ENCODE results near the gene DDB1. TPM values are rescaled to one million over a fixed set of nuclear protein-coding genes. Genes with fewer than 3 reads are reported as not detected.

DDB1 gene
- polyA plus RNA-seq, 1 experiment = 281 TPM

GRCh38 chr11:61298663-61299244, 34.2 kb downstream of the DDB1 start:
- POLR2A ChIA-PET = no interaction called here
- Histone ChIP-seq H3K27me3 (ENCODE audit: control insufficient read depth, insufficient read depth, low read length) (no peaks in the 10 kb centered on the region), H3K4me3 (ENCODE audit: low read depth, low read length) (no peak overlapping the region), H3K36me3 (ENCODE audit: control insufficient read depth, insufficient read depth, low read length) (peaks cover 27% of the 10 kb centered on the region)
- no peak for TF ChIP-seq CTCF (IDR thresholded peaks at IDR 0.05; ENCODE audit: insufficient read depth, low read depth, low read length)
- DNase-seq (ENCODE audit: low read depth) = no peak
- CTCF ChIA-PET = interaction anchor here (0.8 to 2.1 kb wide), 3 partner anchors 38 to 87 kb away, joined by 3 to 5 read pairs (median 4); no protein-coding TSS in a partner anchor

- ChIA-PET CTCF (interaction anchor here (0.8 to 1.0 kb wide), 2 partner anchors 39 to 137 kb away, joined by 4 read pairs; no protein-coding TSS in a partner anchor), POLR2A (no interaction called here)
- no peak for TF ChIP-seq CTCF (IDR thresholded peaks at IDR 0.05; ENCODE audit: insufficient read depth, low read depth, low read length)
- Histone ChIP-seq H3K4me3 (ENCODE audit: low read depth, low read length) (no peak overlapping the region), H3K27me3 (ENCODE audit: control insufficient read depth, insufficient read depth, low read length) (no peaks in the 10 kb centered on the region), H3K36me3 (ENCODE audit: control insufficient read depth, insufficient read depth, low read length) (peaks cover 21% of the 10 kb centered on the region)
- peak; percentile 75 for DNase-seq (ENCODE audit: low read depth)
Observed at GRCh38 chr11:61297746-61298145, 35.2 kb downstream of the DDB1 start.

- H3K27me3 ChIP-seq (ENCODE audit: control insufficient read depth, insufficient read depth, low read length) = no peaks in the 10 kb centered on the region
- H3K36me3 ChIP-seq (ENCODE audit: control insufficient read depth, insufficient read depth, low read length) = peaks cover 17% of the 10 kb centered on the region
- H3K4me3 ChIP-seq (ENCODE audit: low read depth, low read length) = no peak overlapping the region
- CTCF ChIA-PET = interaction anchor here (1.0 kb wide), 1 partner anchor 138 kb away, joined by 4 read pairs; no protein-coding TSS in a partner anchor
- POLR2A ChIA-PET = no interaction called here
- TF ChIP-seq CTCF (IDR thresholded peaks at IDR 0.05; ENCODE audit: insufficient read depth, low read depth, low read length) = no peak
- no peak for DNase-seq (ENCODE audit: low read depth)
Observed at GRCh38 chr11:61297341-61297740, 35.6 kb downstream of the DDB1 start.

- POLR2A ChIA-PET = no interaction called here
- CTCF ChIA-PET = interaction anchor here (0.9 to 2.9 kb wide), 4 partner anchors 11 to 42 kb away, joined by 3 to 16 read pairs (median 4); no protein-coding TSS in a partner anchor
- peaks cover 7% of the 10 kb centered on the region for H3K36me3 ChIP-seq (ENCODE audit: control insufficient read depth, insufficient read depth, low read length)
- no peak overlapping the region for H3K4me3 ChIP-seq (ENCODE audit: low read depth, low read length)
- TF ChIP-seq CTCF (IDR thresholded peaks at IDR 0.05; ENCODE audit: insufficient read depth, low read depth, low read length) = no peak
- no peak for DNase-seq (ENCODE audit: low read depth)
- H3K27me3 ChIP-seq (ENCODE audit: control insufficient read depth, insufficient read depth, low read length) = no peaks in the 10 kb centered on the region
Observed at GRCh38 chr11:61295596-61295926, 37.3 kb downstream of the DDB1 start.

GRCh38 chr11:61294717-61295595, 37.9 kb downstream of the DDB1 start, which contains the start of gene VWCE:
Gene VWCE, minus strand, starts transcription at chr11:61295316. Its CDS starts 279 bp downstream, at chr11:61295037.
- TF ChIP-seq CTCF (IDR thresholded peaks at IDR 0.05; ENCODE audit: insufficient read depth, low read depth, low read length) = peak; percentile 49
- no peak for DNase-seq (ENCODE audit: low read depth)
- ChIA-PET CTCF (interaction anchor here (0.6 to 2.9 kb wide), 10 partner anchors 10 to 175 kb away, joined by 3 to 16 read pairs (median 4); no protein-coding TSS in a partner anchor), POLR2A (interaction anchor here (0.6 kb wide), 1 partner anchor 1024 kb away, joined by 8 read pairs; no protein-coding TSS in a partner anchor)
- Histone ChIP-seq H3K4me3 (ENCODE audit: low read depth, low read length) (peak within 1 kb of the TSS; percentile 44), H3K27me3 (ENCODE audit: control insufficient read depth, insufficient read depth, low read length) (no peaks in the 10 kb centered on the region), H3K36me3 (ENCODE audit: control insufficient read depth, insufficient read depth, low read length) (peaks cover 3% of the 10 kb centered on the region)
